ENCODE data around the gene GAB4.

GAB4 gene

GRCh38 chr22:16925407-16925966 is 82.5 kb downstream of the GAB4 start:
- TF ChIP-seq CREB1 (IDR thresholded peaks at IDR 0.05; ENCODE audit: low read depth) (no peak), CEBPB (IDR thresholded peaks at IDR 0.05) (no peak), EP300 (IDR thresholded peaks at IDR 0.05; ENCODE audit: borderline replicate concordance) (no peak), YY1 (IDR thresholded peaks at IDR 0.05; ENCODE audit: low read depth) (no peak), TAF1 (IDR thresholded peaks at IDR 0.05; ENCODE audit: low read depth) (no peak), EGR1 (IDR thresholded peaks at IDR 0.05) (no peak), TCF12 (IDR thresholded peaks at IDR 0.05; ENCODE audit: low read depth) (no peak), TEAD4 (IDR thresholded peaks at IDR 0.05) (no peak)

DNA sequence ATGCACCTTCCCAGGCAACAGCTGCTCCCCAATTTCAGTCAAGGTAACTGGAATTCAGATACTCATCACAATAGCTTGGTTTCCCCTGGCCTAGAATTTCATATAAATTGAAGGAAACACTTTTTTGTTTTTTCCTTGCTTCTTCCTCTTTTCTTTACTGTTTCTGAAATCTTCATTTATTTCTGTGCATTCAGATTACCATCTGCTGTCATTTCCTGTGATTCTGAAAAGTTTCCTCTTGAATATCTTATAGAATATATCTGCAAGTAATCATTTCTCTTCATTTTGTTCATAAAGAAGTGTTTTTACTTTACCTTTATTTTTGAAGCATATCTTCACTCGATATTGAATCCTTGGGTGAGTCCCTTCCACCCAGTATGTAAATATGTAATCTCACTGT is 85.3 kb downstream of the GAB4 start:
- TF ChIP-seq YY1 (IDR thresholded peaks at IDR 0.05; ENCODE audit: low read depth) (no peak), CREB1 (IDR thresholded peaks at IDR 0.05; ENCODE audit: low read depth) (no peak), ZBTB7A (IDR thresholded peaks at IDR 0.05; ENCODE audit: low read depth) (no peak), RAD21 (IDR thresholded peaks at IDR 0.05; ENCODE audit: low read depth) (no peak), EP300 (IDR thresholded peaks at IDR 0.05; ENCODE audit: borderline replicate concordance) (no peak), TAF1 (IDR thresholded peaks at IDR 0.05; ENCODE audit: low read depth) (no peak), FOXM1 (IDR thresholded peaks at IDR 0.05; ENCODE audit: borderline replicate concordance, low read depth) (no peak), TEAD4 (IDR thresholded peaks at IDR 0.05) (no peak), NFIC (IDR thresholded peaks at IDR 0.05) (no peak), EGR1 (IDR thresholded peaks at IDR 0.05) (no peak), TCF12 (IDR thresholded peaks at IDR 0.05; ENCODE audit: low read depth) (no peak), CEBPB (IDR thresholded peaks at IDR 0.05) (no peak)
- TF ChIP-seq, protein P1, sequence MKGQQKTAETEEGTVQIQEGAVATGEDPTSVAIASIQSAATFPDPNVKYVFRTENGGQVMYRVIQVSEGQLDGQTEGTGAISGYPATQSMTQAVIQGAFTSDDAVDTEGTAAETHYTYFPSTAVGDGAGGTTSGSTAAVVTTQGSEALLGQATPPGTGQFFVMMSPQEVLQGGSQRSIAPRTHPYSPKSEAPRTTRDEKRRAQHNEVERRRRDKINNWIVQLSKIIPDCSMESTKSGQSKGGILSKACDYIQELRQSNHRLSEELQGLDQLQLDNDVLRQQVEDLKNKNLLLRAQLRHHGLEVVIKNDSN (IDR thresholded peaks at IDR 0.05) = no peak
- TF ChIP-seq, protein P2, sequence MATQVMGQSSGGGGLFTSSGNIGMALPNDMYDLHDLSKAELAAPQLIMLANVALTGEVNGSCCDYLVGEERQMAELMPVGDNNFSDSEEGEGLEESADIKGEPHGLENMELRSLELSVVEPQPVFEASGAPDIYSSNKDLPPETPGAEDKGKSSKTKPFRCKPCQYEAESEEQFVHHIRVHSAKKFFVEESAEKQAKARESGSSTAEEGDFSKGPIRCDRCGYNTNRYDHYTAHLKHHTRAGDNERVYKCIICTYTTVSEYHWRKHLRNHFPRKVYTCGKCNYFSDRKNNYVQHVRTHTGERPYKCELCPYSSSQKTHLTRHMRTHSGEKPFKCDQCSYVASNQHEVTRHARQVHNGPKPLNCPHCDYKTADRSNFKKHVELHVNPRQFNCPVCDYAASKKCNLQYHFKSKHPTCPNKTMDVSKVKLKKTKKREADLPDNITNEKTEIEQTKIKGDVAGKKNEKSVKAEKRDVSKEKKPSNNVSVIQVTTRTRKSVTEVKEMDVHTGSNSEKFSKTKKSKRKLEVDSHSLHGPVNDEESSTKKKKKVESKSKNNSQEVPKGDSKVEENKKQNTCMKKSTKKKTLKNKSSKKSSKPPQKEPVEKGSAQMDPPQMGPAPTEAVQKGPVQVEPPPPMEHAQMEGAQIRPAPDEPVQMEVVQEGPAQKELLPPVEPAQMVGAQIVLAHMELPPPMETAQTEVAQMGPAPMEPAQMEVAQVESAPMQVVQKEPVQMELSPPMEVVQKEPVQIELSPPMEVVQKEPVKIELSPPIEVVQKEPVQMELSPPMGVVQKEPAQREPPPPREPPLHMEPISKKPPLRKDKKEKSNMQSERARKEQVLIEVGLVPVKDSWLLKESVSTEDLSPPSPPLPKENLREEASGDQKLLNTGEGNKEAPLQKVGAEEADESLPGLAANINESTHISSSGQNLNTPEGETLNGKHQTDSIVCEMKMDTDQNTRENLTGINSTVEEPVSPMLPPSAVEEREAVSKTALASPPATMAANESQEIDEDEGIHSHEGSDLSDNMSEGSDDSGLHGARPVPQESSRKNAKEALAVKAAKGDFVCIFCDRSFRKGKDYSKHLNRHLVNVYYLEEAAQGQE (IDR thresholded peaks at IDR 0.05; ENCODE audit: low read depth) = no peak

GRCh38 chr22:16922076-16922475 is 85.9 kb downstream of the GAB4 start:
- TF ChIP-seq TAF1 (IDR thresholded peaks at IDR 0.05; ENCODE audit: low read depth) (no peak), FOXM1 (IDR thresholded peaks at IDR 0.05; ENCODE audit: borderline replicate concordance, low read depth) (no peak), NFIC (IDR thresholded peaks at IDR 0.05) (no peak), RAD21 (IDR thresholded peaks at IDR 0.05; ENCODE audit: low read depth) (no peak), YY1 (IDR thresholded peaks at IDR 0.05; ENCODE audit: low read depth) (no peak), TEAD4 (IDR thresholded peaks at IDR 0.05) (no peak), CEBPB (IDR thresholded peaks at IDR 0.05) (no peak), EP300 (IDR thresholded peaks at IDR 0.05; ENCODE audit: borderline replicate concordance) (no peak), EGR1 (IDR thresholded peaks at IDR 0.05) (no peak), CREB1 (IDR thresholded peaks at IDR 0.05; ENCODE audit: low read depth) (no peak), MAX (IDR thresholded peaks at IDR 0.05) (no peak), ZBTB7A (IDR thresholded peaks at IDR 0.05; ENCODE audit: low read depth) (no peak), TCF12 (IDR thresholded peaks at IDR 0.05; ENCODE audit: low read depth) (no peak)
- TF ChIP-seq, protein P1 (IDR thresholded peaks at IDR 0.05) = no peak
- TF ChIP-seq, protein P2 (IDR thresholded peaks at IDR 0.05; ENCODE audit: low read depth) = no peak

DNA sequence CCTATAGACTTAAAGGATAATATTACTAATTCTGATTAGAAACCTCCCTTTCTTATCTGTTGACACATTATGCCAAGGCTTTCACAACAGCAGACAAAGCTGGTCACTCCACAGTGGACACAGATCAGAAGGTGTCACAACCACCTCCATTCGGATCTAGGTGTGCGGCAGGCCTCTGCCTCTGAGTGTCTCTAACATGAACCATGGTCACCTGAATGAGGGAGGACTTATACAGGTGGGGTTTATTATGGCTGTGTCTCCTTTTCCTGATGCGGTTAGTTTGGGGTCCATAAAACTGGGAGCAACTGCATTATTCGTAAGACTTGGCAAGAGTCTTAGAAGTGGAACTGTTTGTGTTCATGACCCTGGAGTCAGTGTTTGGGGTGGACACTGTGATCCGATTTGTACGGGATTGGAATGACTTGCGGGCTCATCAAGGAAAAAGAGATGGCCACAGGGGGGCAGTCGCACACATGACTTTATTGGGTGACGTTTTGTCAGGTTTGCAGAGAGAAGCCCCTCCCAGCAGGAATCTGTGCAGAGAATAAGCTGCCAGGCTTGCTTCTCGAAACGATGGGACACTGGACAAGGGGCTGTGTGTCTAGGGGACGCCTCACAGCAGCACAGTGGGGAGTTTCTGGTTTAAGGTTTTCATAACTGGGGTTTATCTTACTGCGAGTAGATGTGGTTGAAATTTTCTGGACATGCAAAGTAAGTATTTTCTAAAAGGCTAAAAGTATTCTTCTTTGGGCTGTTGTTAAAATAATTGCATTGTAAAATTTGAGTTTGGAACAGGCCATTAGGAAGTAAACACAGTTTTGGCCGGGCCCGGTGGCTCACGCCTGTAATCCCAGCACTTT is 90.6 kb downstream of the GAB4 start:
- TF ChIP-seq CREB1 (IDR thresholded peaks at IDR 0.05; ENCODE audit: low read depth) = no peak
- TF ChIP-seq, protein P1 (IDR thresholded peaks at IDR 0.05) = no peak
- no peak for TF ChIP-seq NFIC (IDR thresholded peaks at IDR 0.05)
- TF ChIP-seq RAD21 (IDR thresholded peaks at IDR 0.05; ENCODE audit: low read depth) = peak; percentile 58
- TF ChIP-seq YY1 (IDR thresholded peaks at IDR 0.05; ENCODE audit: low read depth) = no peak
- TF ChIP-seq EP300 (IDR thresholded peaks at IDR 0.05; ENCODE audit: borderline replicate concordance) = no peak
- TF ChIP-seq, protein P2 (IDR thresholded peaks at IDR 0.05; ENCODE audit: low read depth) = no peak
